Endothelial cell of umbilical vein (primary cell): ENCODE results near the gene SPPL3. TPM values are rescaled to one million over a fixed set of nuclear protein-coding genes. Genes with fewer than 3 reads are reported as not detected.

Experiments
- BruUV-seq: library from RNA; stranded (reverse); fragments of 400-500 nt; replicated peaks from 2 replicates; lab custom pipeline; 2021; lab: Mats Ljungman, UMichigan
- CTCF ChIA-PET: fragments of 300-600, 350-600 bp; sonication (Branson Sonifier 250); formaldehyde crosslinking; loops from one replicate; lab custom pipeline; 2021; ENCODE audit warnings: antibody characterized with exemption, inconsistent platforms; lab: Charles Lee
- POLR2A ChIA-PET: fragments of 300-600, 350-600 bp; sonication (Branson Sonifier 250); formaldehyde crosslinking; loops from one replicate; lab custom pipeline; 2021; ENCODE audit warnings: antibody characterized with exemption, inconsistent platforms; lab: Charles Lee
- DNase-seq: peaks from one replicate; pipeline ENCODE4 v3.0.0-alpha.2; 2011; ENCODE audit warnings: low read depth, low spot score
- FAIRE-seq: peaks from 2 replicates; lab custom pipeline; 2011; peaks lifted over from hg19 to GRCh38; lab: Jason Lieb, UNC
- H2AFZ ChIP-seq: 2 replicates; pipeline ENCODE4 v1.6.0; 2012; ENCODE audit warnings: low read depth, low read length, control low read depth, inconsistent platforms
- H3K27ac ChIP-seq: 2 replicates; pipeline ENCODE4 v1.5.1; 2011; ENCODE audit warnings: low read depth, mild to moderate bottlenecking, control low read depth, low read length, moderate library complexity; ENCODE audit not compliant: insufficient read depth
- H3K27me3 ChIP-seq, 2 experiments: 2 replicates each; pipeline versions ENCODE4 v1.6.0 to v1.6.1; 2011; ENCODE audit warnings: low read length in 2 of 2, mixed read lengths in 1 of 2; ENCODE audit not compliant: control insufficient read depth in 2 of 2, insufficient read depth in 2 of 2
- H3K36me3 ChIP-seq, 2 experiments: 2 replicates in 1 of 2; 3 replicates in 1 of 2; pipeline ENCODE4 v1.5.1; 2011; ENCODE audit warnings: low read length in 2 of 2, mild to moderate bottlenecking in 1 of 2, moderate library complexity in 1 of 2; ENCODE audit not compliant: control insufficient read depth in 2 of 2, insufficient read depth in 2 of 2; ENCODE audit errors: extremely low read depth in 1 of 2
- H3K4me1 ChIP-seq: 3 replicates; pipeline ENCODE4 v1.5.1; 2011; ENCODE audit warnings: mild to moderate bottlenecking, low read length; ENCODE audit not compliant: control insufficient read depth, insufficient read depth; ENCODE audit errors: extremely low read depth
- H3K4me2 ChIP-seq: 2 replicates; pipeline ENCODE4 v1.6.1; 2011; ENCODE audit warnings: low read length, control low read depth, mixed read lengths; ENCODE audit not compliant: insufficient read depth
- H3K4me3 ChIP-seq, 3 experiments: fragments of 200-600 bp in 1 of 3; sonication (generic), shearing (Covaris generic) in 1 of 3; replicated peaks in 1 of 3; 2 replicates each; pipeline ENCODE4 v1.5.1; 2011 to 2016; ENCODE audit warnings: control low read depth in 3 of 3, low read length in 3 of 3, mild to moderate bottlenecking in 2 of 3, inconsistent platforms in 1 of 3, low read depth in 1 of 3, moderate library complexity in 1 of 3; ENCODE audit not compliant: insufficient read depth in 1 of 3
- H3K79me2 ChIP-seq: 2 replicates; pipeline ENCODE4 v1.6.0; 2012; ENCODE audit warnings: low read length, inconsistent platforms; ENCODE audit not compliant: control insufficient read depth, insufficient read depth
- H3K9ac ChIP-seq: replicated peaks from 2 replicates; pipeline ENCODE3; 2011; ENCODE audit warnings: low read length, control low read depth; ENCODE audit not compliant: insufficient read depth; ENCODE audit errors: extremely low read depth
- H3K9me1 ChIP-seq: replicated peaks from 3 replicates; pipeline ENCODE4 v1.6.0; 2011; ENCODE audit warnings: mild to moderate bottlenecking, low read length; ENCODE audit not compliant: control insufficient read depth, insufficient read depth; ENCODE audit errors: extremely low read depth
- H3K9me3 ChIP-seq: replicated peaks from 2 replicates; pipeline ENCODE4 v1.5.1; 2012; ENCODE audit warnings: low read length, inconsistent platforms; ENCODE audit not compliant: control insufficient read depth, insufficient read depth
- H4K20me1 ChIP-seq: replicated peaks from 2 replicates; pipeline ENCODE3; 2011; ENCODE audit warnings: mild to moderate bottlenecking, low read length; ENCODE audit not compliant: control insufficient read depth, insufficient read depth; ENCODE audit errors: extremely low read depth
- EZH2 ChIP-seq: IDR thresholded peaks from 2 replicates; pipeline ENCODE4 v1.6.1; 2012; ENCODE audit warnings: borderline replicate concordance, low read depth, mild to moderate bottlenecking, moderate library complexity, low read length, inconsistent platforms; ENCODE audit not compliant: severe bottlenecking
- FOS ChIP-seq: IDR thresholded peaks from 2 replicates; pipeline ENCODE4 v1.6.1; 2011; ENCODE audit warnings: mild to moderate bottlenecking, low read length, moderate library complexity, borderline replicate concordance; ENCODE audit not compliant: insufficient read depth
- GATA2 ChIP-seq: IDR thresholded peaks from 2 replicates; pipeline ENCODE4 v1.7.0; 2011; ENCODE audit warnings: low read depth, mild to moderate bottlenecking, moderate library complexity, mixed read lengths, low read length; ENCODE audit not compliant: insufficient read length, insufficient read depth
- JUN ChIP-seq: IDR thresholded peaks from 2 replicates; pipeline ENCODE4 v1.6.1; 2011; ENCODE audit warnings: borderline replicate concordance, low read depth; ENCODE audit not compliant: insufficient read length, insufficient read depth
- MYC ChIP-seq: IDR thresholded peaks from one replicate; pipeline ENCODE4 v1.6.1; 2011; ENCODE audit warnings: mild to moderate bottlenecking, low read depth, low read length
- POLR2A ChIP-seq: IDR thresholded peaks from 2 replicates; pipeline ENCODE4 v1.6.1; 2012; ENCODE audit warnings: low read depth, mild to moderate bottlenecking, control low read depth, low read length
- POLR2AphosphoS5 ChIP-seq: IDR thresholded peaks from 2 replicates; pipeline ENCODE4 v1.6.1; 2012; ENCODE audit warnings: low read depth, mild to moderate bottlenecking, control low read depth, low read length, moderate library complexity; ENCODE audit not compliant: insufficient read depth
- dilution Hi-C: fragments of 300-500 bp; cut with MboI; formaldehyde crosslinking; loops from one replicate; pipeline ENCODE4 v1.15.0; 2019; ENCODE audit warnings: low sequenced_read_pairs; ENCODE audit not compliant: extremely low pct_ligation_motif_present
- intact Hi-C: fragments of 100-400 bp; cut with micrococcal nuclease; formaldehyde crosslinking; loops from one replicate; pipeline ENCODE4 v1.10.0; 2022
- polyA plus RNA-seq, 4 experiments: library from polyadenylated mRNA; depleted of rRNA in 3 of 4; stranded (reverse) in 3 of 4; unstranded in 1 of 4; fragments of >200 nt; gene quantifications; 2 replicates each; pipeline versions ENCODE4 v1.2.1 to v1.2.3, GENCODE V29; 2011 to 2012; ENCODE audit warnings: missing spikeins in 1 of 4
- total RNA-seq: library from RNA; stranded (reverse); gene quantifications from 2 replicates; pipeline ENCODE4 v1.2.3, GENCODE V29; 2021
- TF ChIP-seq, protein P1 (sequence below), 2 donors: IDR thresholded peaks; 1 replicate in 1 of 2; 2 replicates in 1 of 2; pipeline ENCODE4 v1.5.1; 2011; ENCODE audit warnings: low read length in 2 of 2, mild to moderate bottlenecking in 2 of 2, moderate library complexity in 2 of 2, control low read depth in 1 of 2, inconsistent platforms in 1 of 2, low read depth in 1 of 2; ENCODE audit not compliant: insufficient read depth in 1 of 2; ENCODE audit errors: extremely low read depth in 1 of 2
- TF ChIP-seq, protein P2 (sequence below): IDR thresholded peaks from 2 replicates; pipeline ENCODE4 v1.6.1; 2011; ENCODE audit not compliant: insufficient read depth, insufficient read length

The SPPL3 gene
- total and polyA plus RNA-seq, 2 donors (not counting 3 experiments of a cell fraction or from before 2014, with no cell fraction given) = 30.6 to 53.0 TPM

GRCh38 chr12:120738252-120739030 lies 165.7 kb downstream of the SPPL3 start:
- Histone ChIP-seq H3K4me2 (no peak overlapping the region), H3K36me3 (no peaks in the 10 kb centered on the region), H3K27me3 (no peaks in the 10 kb centered on the region), H3K27ac (no peak overlapping the region), H3K9ac (no peak overlapping the region), H3K4me3 (no peak overlapping the region), H2AFZ (no peak overlapping the region), H3K9me3 (no peaks in the 10 kb centered on the region), H3K9me1 (no peaks in the 10 kb centered on the region), H3K4me1 (no peaks in the 10 kb centered on the region), H3K79me2 (no peaks in the 10 kb centered on the region), H4K20me1 (no peaks in the 10 kb centered on the region)
- ChIA-PET CTCF (interaction anchor here (1.4 to 3.0 kb wide), 5 partner anchors 9 to 234 kb away, joined by 3 to 39 read pairs (median 3); no protein-coding TSS in a partner anchor), POLR2A (no interaction called here)
- TF ChIP-seq, protein P1, sequence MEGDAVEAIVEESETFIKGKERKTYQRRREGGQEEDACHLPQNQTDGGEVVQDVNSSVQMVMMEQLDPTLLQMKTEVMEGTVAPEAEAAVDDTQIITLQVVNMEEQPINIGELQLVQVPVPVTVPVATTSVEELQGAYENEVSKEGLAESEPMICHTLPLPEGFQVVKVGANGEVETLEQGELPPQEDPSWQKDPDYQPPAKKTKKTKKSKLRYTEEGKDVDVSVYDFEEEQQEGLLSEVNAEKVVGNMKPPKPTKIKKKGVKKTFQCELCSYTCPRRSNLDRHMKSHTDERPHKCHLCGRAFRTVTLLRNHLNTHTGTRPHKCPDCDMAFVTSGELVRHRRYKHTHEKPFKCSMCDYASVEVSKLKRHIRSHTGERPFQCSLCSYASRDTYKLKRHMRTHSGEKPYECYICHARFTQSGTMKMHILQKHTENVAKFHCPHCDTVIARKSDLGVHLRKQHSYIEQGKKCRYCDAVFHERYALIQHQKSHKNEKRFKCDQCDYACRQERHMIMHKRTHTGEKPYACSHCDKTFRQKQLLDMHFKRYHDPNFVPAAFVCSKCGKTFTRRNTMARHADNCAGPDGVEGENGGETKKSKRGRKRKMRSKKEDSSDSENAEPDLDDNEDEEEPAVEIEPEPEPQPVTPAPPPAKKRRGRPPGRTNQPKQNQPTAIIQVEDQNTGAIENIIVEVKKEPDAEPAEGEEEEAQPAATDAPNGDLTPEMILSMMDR (IDR thresholded peaks at IDR 0.05; ENCODE audit: extremely low read depth in 1 of 2, insufficient read depth in 1 of 2, low read depth in 1 of 2, low read length in 2 of 2) = no peak
- TF ChIP-seq FOS (no peak), POLR2A (no peak), GATA2 (no peak), POLR2AphosphoS5 (no peak), JUN (no peak), EZH2 (no peak), MYC (no peak)
- TF ChIP-seq, protein P2, sequence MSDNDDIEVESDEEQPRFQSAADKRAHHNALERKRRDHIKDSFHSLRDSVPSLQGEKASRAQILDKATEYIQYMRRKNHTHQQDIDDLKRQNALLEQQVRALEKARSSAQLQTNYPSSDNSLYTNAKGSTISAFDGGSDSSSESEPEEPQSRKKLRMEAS = no peak
- intact Hi-C loops = loop anchor here (1.0 kb wide), 1 partner anchor 233 kb away; no protein-coding TSS in a partner anchor
- FAIRE-seq (no peak), DNase-seq (no peak)
- no TSS peak for BruUV-seq
- dilution Hi-C loops = no loop called here
